Testis (tissue), 2 donors: Measurements from ENCODE around the gene COX4I2.

Source experiments
- CTCF ChIP-seq, 3 experiments: fragments of 450-650 bp in 2 of 3; fragments of 200-600 bp in 1 of 3; sonication (generic) in 1 of 3; IDR thresholded peaks; one replicate each; pipeline ENCODE4 v1.5.1; 2016 to 2019; ENCODE audit warnings: antibody characterized with exemption in 3 of 3, mild to moderate bottlenecking in 2 of 3, moderate library complexity in 1 of 3
- POLR2A ChIP-seq: fragments of 450-650 bp; IDR thresholded peaks from one replicate; pipeline ENCODE4 v1.6.1; 2017; ENCODE audit warnings: antibody characterized with exemption, mild to moderate bottlenecking, moderate library complexity

GRCh38 chr20:31606804-31607639 lies 30.7 kb upstream of the COX4I2 start:
- TF ChIP-seq CTCF (IDR thresholded peaks at IDR 0.05) (no peak), POLR2A (no peak)
